Tibial nerve (tissue), 4 donors: ENCODE measurements around the gene DYNC1LI1.

Experiments
- CTCF ChIP-seq, 5 experiments: fragments of 200-600 bp in 3 of 5; fragments of 450-650 bp in 2 of 5; sonication (generic) in 3 of 5; IDR thresholded peaks; one replicate each; pipeline ENCODE4 v1.5.1; 2016 to 2019; ENCODE audit warnings: antibody characterized with exemption in 5 of 5, mild to moderate bottlenecking in 3 of 5, moderate library complexity in 2 of 5
- EP300 ChIP-seq, 2 donors: sonication (generic); formaldehyde crosslinking; IDR thresholded peaks; one replicate each; pipeline ENCODE4 v1.6.1; 2017; ENCODE audit warnings: antibody characterized with exemption in 2 of 2, mild to moderate bottlenecking in 1 of 2
- POLR2A ChIP-seq, 2 donors: fragments of 450-650 bp; IDR thresholded peaks; one replicate each; pipeline ENCODE4 v1.6.1; 2017; ENCODE audit warnings: antibody characterized with exemption in 2 of 2, mild to moderate bottlenecking in 2 of 2, moderate library complexity in 2 of 2

GRCh38 chr3:32542807-32543206, 27.9 kb downstream of the DYNC1LI1 start:
- TF ChIP-seq POLR2A (IDR thresholded peaks at IDR 0.05): no peak
- no peak for TF ChIP-seq EP300 (IDR thresholded peaks at IDR 0.05)
- TF ChIP-seq CTCF (IDR thresholded peaks at IDR 0.05): no peak
